ENCODE data around the gene THPO.
"Not testable (repeated sequence)": the region's sequence is repeated elsewhere in the genome, so short reads cannot be mapped to it uniquely, and the experiment has no call there.

The THPO gene

GRCh38 chr3:184349563-184350470, 28.2 kb downstream of the THPO start:
- DNase-seq (ENCODE audit: low spot score): no peak

DNA sequence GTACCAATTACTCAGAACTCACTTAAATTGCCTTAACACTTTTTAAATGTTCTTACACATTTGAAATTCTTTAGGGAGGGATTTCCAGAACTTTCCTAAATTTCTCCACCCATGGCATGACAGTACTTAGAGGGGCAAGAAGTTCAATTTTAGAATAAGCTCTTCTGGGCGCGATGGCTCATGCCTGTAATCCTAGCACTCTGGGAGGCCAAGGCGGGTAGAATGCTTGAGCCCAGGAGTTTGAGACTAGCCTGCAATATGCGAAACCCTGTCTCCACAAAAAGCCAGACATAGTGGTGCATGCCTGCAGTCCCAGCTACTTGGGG, 30.0 kb downstream of the THPO start:
- DNase-seq (ENCODE audit: low spot score): no peak

GRCh38 chr3:184347321-184348056, 30.5 kb downstream of the THPO start:
- DNase-seq (ENCODE audit: low spot score): no peak

DNA sequence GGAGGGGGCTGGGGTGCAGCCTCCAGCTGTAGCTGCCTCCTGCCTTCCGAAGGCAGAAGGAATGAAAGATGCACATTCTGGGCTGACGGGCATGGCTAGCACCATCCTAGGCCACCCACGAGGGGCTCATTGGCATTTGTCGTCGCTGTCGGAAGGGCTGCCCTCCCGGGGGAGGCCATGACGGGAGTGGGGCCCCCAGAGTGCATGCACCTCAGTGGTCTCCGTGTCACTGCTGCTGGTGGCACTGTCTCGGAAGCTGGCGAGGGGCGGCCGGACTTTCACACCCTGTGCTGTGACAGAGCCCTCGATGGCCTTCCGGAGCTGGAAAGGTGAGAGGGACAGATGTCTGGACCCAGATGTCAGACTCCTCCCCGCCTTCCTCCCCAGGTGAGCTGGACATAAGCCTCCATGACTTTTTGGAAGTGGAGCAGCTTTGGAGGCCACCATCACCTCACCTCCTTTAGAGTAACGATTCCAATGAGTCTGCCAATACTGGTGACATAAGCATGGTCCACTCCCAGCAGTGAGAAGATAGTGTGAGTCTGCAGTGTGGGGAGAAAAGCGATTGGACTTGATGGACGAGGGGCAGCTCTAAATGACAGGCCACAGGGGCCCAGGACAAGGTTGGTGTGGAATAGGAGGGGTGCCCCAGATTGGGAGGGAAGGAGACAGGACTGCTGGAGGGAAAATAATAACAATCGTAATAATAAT, 31.4 kb downstream of the THPO start:
- DNase-seq (ENCODE audit: low spot score): no peak

- peak; percentile 75 for DNase-seq (ENCODE audit: low spot score)
Measured at GRCh38 chr3:184345317-184346144, 32.5 kb downstream of the THPO start.

DNA sequence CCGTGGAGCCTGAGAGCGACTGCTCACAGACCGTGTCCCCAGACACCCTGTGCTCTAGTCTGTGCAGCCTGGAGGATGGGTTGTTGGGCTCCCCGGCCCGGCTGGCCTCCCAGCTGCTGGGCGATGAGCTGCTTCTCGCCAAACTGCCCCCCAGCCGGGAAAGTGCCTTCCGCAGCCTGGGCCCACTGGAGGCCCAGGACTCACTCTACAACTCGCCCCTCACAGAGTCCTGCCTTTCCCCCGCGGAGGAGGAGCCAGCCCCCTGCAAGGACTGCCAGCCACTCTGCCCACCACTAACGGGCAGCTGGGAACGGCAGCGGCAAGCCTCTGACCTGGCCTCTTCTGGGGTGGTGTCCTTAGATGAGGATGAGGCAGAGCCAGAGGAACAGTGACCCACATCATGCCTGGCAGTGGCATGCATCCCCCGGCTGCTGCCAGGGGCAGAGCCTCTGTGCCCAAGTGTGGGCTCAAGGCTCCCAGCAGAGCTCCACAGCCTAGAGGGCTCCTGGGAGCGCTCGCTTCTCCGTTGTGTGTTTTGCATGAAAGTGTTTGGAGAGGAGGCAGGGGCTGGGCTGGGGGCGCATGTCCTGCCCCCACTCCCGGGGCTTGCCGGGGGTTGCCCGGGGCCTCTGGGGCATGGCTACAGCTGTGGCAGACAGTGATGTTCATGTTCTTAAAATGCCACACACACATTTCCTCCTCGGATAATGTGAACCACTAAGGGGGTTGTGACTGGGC, 33.3 kb downstream of the THPO start:
- no peak for DNase-seq (ENCODE audit: low spot score)

GRCh38 chr3:184343200-184343876, 34.7 kb downstream of the THPO start:
- no peak for DNase-seq (ENCODE audit: low spot score)

GRCh38 chr3:184341925-184342324, 36.1 kb downstream of the THPO start:
- no peak for DNase-seq (ENCODE audit: low spot score)

GRCh38 chr3:184339451-184340135, 38.4 kb downstream of the THPO start:
- DNase-seq (ENCODE audit: low spot score): not testable (repeated sequence)

- DNase-seq (ENCODE audit: low spot score): no peak
Measured at GRCh38 chr3:184339001-184339400, 39.0 kb downstream of the THPO start.

GRCh38 chr3:184338511-184338945, 39.5 kb downstream of the THPO start:
- DNase-seq (ENCODE audit: low spot score): no peak

DNA sequence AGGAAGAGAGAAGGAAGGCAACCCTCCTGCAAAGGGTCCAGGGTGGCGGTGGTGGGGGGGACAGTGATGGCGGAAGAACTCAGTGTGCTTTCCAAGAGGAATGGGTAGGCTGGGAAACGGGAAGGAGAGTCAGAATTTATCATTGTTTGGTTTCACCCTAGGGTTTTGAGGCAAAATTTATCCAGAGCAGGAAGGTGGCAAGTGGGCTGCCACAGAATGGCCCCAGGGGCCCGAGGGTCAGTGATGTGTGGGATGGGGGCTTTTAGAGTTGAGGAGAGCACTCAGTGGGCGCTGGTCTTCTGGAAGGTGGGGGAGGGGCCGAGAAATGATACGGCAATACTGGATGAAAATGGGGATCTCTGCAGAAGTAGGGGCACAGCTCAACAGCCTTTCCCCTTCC, 40.0 kb downstream of the THPO start:
- no peak for DNase-seq (ENCODE audit: low spot score)

GRCh38 chr3:184337399-184337714, 40.6 kb downstream of the THPO start, which contains the start of gene FAM131A:
TSS of gene FAM131A (plus strand) at chr3:184337600. CDS start at chr3:184337631, 31 bp downstream.
- no peak for DNase-seq (ENCODE audit: low spot score)

DNA sequence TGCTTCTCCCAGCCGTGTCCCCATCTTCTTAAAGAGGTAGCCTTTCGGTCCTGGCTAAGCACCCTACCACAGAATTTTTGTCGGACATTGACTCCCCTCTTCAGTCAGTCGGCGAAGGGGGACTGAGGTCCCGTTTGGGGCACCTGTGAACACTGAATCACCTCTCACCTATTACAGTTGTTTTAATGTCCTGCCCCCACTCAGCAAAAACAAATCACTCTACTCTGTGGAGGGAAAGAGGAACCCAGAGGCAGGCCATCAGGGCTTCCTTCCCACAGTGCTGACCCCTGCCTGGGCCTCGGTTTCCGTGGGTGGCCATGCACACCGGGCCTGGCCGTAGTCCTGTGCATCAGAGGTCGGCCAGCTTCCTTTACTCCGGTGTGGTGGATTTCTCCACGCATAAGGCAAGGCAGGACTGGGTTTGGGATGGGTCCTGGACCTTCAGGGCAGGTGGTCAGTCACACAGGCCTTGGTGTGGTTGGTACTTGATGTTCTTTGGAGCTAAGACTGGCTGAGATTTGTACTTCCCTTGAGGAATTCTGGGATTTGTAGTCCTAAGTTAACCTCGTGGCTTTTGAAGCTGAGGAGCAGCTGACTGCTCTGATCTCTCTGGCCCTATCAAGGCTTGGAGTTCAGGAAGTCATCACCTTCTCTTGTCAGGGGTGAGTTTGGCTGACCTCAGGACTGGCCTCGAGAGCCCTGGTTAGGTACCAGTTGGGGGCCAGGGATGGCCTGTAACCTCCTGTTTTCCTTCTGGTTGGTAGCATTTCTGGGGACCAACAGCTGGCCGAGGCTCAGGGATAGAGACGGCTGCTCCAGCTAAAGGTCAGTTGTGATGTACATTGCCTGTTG, 41.2 kb downstream of the THPO start:
- peak; percentile 65 for DNase-seq (ENCODE audit: low spot score)

GRCh38 chr3:184335661-184336546, 42.1 kb downstream of the THPO start:
- peak; percentile 94 for DNase-seq (ENCODE audit: low spot score)

- DNase-seq (ENCODE audit: low spot score): no peak
Measured at GRCh38 chr3:184335291-184335660, 42.7 kb downstream of the THPO start.

- no peak for DNase-seq (ENCODE audit: low spot score)
Measured at GRCh38 chr3:184334470-184335158, 43.4 kb downstream of the THPO start.

All from D341Med (cell line).